HepG2 (cell line): ENCODE results near the gene MEMO1. TPM values are rescaled to one million over a fixed set of nuclear protein-coding genes. Genes with fewer than 3 reads are reported as not detected.

ENCODE experiments used
- CC2D1A ChIP-seq: sonication (generic); formaldehyde crosslinking; IDR thresholded peaks from 2 replicates; pipeline ENCODE4 v1.8.1; 2023; ENCODE audit warnings: mild to moderate bottlenecking, missing genetic modification reagents
- GABPB1 ChIP-seq: IDR thresholded peaks from 2 replicates; pipeline ENCODE4 v1.6.1; 2016; ENCODE audit warnings: mild to moderate bottlenecking, missing genetic modification reagents, moderate library complexity, missing compliant biosample characterization
- NCOA5 ChIP-seq: sonication (generic); formaldehyde crosslinking; IDR thresholded peaks from 2 replicates; pipeline ENCODE4 v1.4.0; 2020; ENCODE audit warnings: missing genetic modification reagents
- RAD21 ChIP-seq: fragments of 450-650 bp; formaldehyde crosslinking; IDR thresholded peaks from 2 replicates; pipeline ENCODE4 v1.5.0; 2020; ENCODE audit warnings: mild to moderate bottlenecking
- RFXANK ChIP-seq: IDR thresholded peaks from 2 replicates; pipeline ENCODE4 v1.6.1; 2016
- SIN3A ChIP-seq: IDR thresholded peaks from 2 replicates; pipeline ENCODE4 v1.6.1; 2011; ENCODE audit warnings: low read depth, mild to moderate bottlenecking, control low read depth, low read length, borderline replicate concordance
- ZBTB20 ChIP-seq: sonication (generic); formaldehyde crosslinking; IDR thresholded peaks from 2 replicates; pipeline ENCODE4 v1.8.1; 2023; ENCODE audit warnings: missing genetic modification reagents, low read depth, mild to moderate bottlenecking, borderline replicate concordance
- ZNF256 ChIP-seq: sonication (generic); formaldehyde crosslinking; conservative IDR thresholded peaks from 2 replicates; pipeline ENCODE4 v1.4.0; 2020; ENCODE audit warnings: missing genetic modification reagents
- ZNF260 ChIP-seq: sonication (generic); formaldehyde crosslinking; IDR thresholded peaks from 2 replicates; pipeline ENCODE4 v1.4.0; 2020; ENCODE audit warnings: missing genetic modification reagents, low read depth, mild to moderate bottlenecking, borderline replicate concordance
- ZNF468 ChIP-seq: sonication (generic); formaldehyde crosslinking; IDR thresholded peaks from 2 replicates; pipeline ENCODE4 v1.8.0; 2022; ENCODE audit warnings: mild to moderate bottlenecking, moderate library complexity, missing genetic modification reagents
- ZNF747 ChIP-seq: sonication (generic); formaldehyde crosslinking; IDR thresholded peaks from 2 replicates; pipeline ENCODE4 v1.8.1; 2023; ENCODE audit warnings: missing genetic modification reagents, mild to moderate bottlenecking, borderline replicate concordance
- ZNF749 ChIP-seq: sonication (generic); formaldehyde crosslinking; IDR thresholded peaks from 2 replicates; pipeline ENCODE4 v1.8.0; 2022; ENCODE audit warnings: mild to moderate bottlenecking, missing genetic modification reagents, moderate library complexity, borderline replicate concordance
- ZSCAN29 ChIP-seq: sonication (generic); formaldehyde crosslinking; conservative IDR thresholded peaks from 2 replicates; pipeline ENCODE4 v1.4.0; 2020; ENCODE audit warnings: mild to moderate bottlenecking, missing genetic modification reagents
- polyA plus RNA-seq, 8 experiments: library from polyadenylated mRNA; depleted of rRNA in 3 of 8; stranded (reverse) in 7 of 8; unstranded in 1 of 8; fragments of >200 nt; fragmentation: Illumina TruSeq in 4 of 8; extraction: Trizol in 4 of 8; gene quantifications; 2 replicates each; pipeline versions ENCODE4 v1.2.1 to v1.2.3, GENCODE V29; 2011 to 2016; ENCODE audit warnings: low read depth in 4 of 8, missing spikeins in 1 of 8, mixed read lengths in 1 of 8; ENCODE audit not compliant: insufficient read depth in 1 of 8
- total RNA-seq, 5 experiments: library from RNA; depleted of rRNA; stranded (reverse); fragments of >200 nt; fragmentation: Illumina TruSeq; extraction: Trizol; gene quantifications; 2 replicates each; pipeline ENCODE4 v1.2.3, GENCODE V29; 2016; ENCODE audit warnings: low read depth in 1 of 5
- TF ChIP-seq, protein P1 (sequence below), 2 experiments: IDR thresholded peaks; 2 replicates each; pipeline ENCODE4 v1.6.1; 2011 to 2012; ENCODE audit warnings: low read length in 2 of 2, borderline replicate concordance in 1 of 2, low read depth in 1 of 2, mild to moderate bottlenecking in 1 of 2, moderate library complexity in 1 of 2
- TF ChIP-seq, protein P2 (sequence below): sonication (generic); formaldehyde crosslinking; IDR thresholded peaks from 2 replicates; pipeline ENCODE4 v1.4.0; 2020; ENCODE audit warnings: missing genetic modification reagents
- TF ChIP-seq, protein P3 (sequence below): sonication (generic); formaldehyde crosslinking; IDR thresholded peaks from 2 replicates; pipeline ENCODE4 v1.4.0; 2020; ENCODE audit warnings: mild to moderate bottlenecking, missing genetic modification reagents, borderline replicate concordance
- TF ChIP-seq, protein P4 (sequence below): sonication (generic); formaldehyde crosslinking; IDR thresholded peaks from 2 replicates; pipeline ENCODE4 v1.8.1; 2023; ENCODE audit warnings: missing genetic modification reagents, inconsistent platforms, borderline replicate concordance

The MEMO1 gene
- total and polyA plus RNA-seq, 2 of the 13 experiments (the other 11 are each of a cell fraction or from before 2014, with no cell fraction given), result 69.8 to 81.6 TPM

DNA sequence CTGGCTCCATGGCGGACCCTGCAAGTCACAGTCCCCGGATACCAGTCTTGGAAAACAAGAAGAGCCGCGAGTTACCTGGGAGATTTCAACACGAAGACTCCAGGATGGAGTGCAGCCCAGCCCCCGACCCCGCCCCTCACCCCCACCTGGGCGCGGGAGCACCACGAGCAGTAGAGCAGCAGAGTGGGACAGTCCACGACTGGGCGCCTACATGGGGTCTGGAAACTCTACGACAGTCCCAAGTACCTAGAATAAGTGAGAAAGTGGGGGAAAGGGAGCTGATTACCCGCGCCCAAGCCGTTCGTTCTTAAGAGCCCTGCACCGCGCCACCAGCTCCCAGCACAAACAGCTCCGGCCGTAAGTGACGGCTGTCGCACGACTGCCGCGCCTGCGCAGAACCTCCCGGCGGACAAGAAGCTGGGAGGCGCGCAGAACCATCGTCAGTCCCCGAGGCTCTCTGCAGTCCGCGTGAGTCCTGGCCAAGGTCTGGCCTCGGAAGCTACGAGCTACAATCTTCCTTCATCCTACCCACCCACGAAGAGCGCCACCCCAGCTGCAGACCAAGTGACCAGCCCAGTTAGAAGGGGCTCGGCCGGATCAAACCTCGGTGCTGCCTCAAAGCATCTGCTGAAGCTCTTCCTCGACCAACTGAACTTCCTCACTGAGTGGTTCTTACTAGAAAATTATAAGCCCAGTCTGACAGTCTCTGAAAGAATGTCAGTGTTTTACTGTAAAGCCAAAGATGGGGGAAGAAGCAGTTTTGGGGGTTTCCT is 28.8 kb upstream of the MEMO1 start, which contains the start of gene DPY30 (continued):
- TF ChIP-seq, protein P1, sequence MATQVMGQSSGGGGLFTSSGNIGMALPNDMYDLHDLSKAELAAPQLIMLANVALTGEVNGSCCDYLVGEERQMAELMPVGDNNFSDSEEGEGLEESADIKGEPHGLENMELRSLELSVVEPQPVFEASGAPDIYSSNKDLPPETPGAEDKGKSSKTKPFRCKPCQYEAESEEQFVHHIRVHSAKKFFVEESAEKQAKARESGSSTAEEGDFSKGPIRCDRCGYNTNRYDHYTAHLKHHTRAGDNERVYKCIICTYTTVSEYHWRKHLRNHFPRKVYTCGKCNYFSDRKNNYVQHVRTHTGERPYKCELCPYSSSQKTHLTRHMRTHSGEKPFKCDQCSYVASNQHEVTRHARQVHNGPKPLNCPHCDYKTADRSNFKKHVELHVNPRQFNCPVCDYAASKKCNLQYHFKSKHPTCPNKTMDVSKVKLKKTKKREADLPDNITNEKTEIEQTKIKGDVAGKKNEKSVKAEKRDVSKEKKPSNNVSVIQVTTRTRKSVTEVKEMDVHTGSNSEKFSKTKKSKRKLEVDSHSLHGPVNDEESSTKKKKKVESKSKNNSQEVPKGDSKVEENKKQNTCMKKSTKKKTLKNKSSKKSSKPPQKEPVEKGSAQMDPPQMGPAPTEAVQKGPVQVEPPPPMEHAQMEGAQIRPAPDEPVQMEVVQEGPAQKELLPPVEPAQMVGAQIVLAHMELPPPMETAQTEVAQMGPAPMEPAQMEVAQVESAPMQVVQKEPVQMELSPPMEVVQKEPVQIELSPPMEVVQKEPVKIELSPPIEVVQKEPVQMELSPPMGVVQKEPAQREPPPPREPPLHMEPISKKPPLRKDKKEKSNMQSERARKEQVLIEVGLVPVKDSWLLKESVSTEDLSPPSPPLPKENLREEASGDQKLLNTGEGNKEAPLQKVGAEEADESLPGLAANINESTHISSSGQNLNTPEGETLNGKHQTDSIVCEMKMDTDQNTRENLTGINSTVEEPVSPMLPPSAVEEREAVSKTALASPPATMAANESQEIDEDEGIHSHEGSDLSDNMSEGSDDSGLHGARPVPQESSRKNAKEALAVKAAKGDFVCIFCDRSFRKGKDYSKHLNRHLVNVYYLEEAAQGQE (IDR thresholded peaks at IDR 0.05; ENCODE audit: borderline replicate concordance in 1 of 2, low read depth in 1 of 2, low read length in 2 of 2), result peak in 1 of 2 experiments; percentile 75; a peak in 2 of 4 replicates
- TF ChIP-seq ZBTB20 (CRISPR knock-in tag) (peak; percentile 87; the same call in 1 of the 2 replicates), ZNF256 (CRISPR knock-in tag) (0 out of 2 replicates have a peak, but pooled peaks have one; percentile 68), RAD21 (CRISPR knock-in tag) (peak; percentile 47), GABPB1 (CRISPR knock-in tag) (peak; percentile 80), ZNF747 (CRISPR knock-in tag) (peak; percentile 79; the same call in 1 of the 2 replicates), ZNF749 (CRISPR knock-in tag) (no peak), ZNF260 (CRISPR knock-in tag) (no peak), ZSCAN29 (CRISPR knock-in tag) (0 out of 2 replicates have a peak, but pooled peaks have one; percentile 83), NCOA5 (CRISPR knock-in tag) (no peak), CC2D1A (CRISPR knock-in tag) (no peak), SIN3A (peak; percentile 90), RFXANK (CRISPR knock-in tag) (no peak), ZNF468 (CRISPR knock-in tag) (no peak)
- TF ChIP-seq, protein P2, sequence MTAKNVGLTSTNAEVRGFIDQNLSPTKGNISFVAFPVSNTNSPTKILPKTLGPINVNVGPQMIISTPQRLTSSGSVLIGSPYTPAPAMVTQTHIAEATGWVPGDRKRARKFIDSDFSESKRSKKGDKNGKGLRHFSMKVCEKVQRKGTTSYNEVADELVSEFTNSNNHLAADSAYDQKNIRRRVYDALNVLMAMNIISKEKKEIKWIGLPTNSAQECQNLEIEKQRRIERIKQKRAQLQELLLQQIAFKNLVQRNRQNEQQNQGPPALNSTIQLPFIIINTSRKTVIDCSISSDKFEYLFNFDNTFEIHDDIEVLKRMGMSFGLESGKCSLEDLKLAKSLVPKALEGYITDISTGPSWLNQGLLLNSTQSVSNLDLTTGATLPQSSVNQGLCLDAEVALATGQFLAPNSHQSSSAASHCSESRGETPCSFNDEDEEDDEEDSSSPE (CRISPR knock-in tag), result peak; percentile 92
- TF ChIP-seq, protein P3, sequence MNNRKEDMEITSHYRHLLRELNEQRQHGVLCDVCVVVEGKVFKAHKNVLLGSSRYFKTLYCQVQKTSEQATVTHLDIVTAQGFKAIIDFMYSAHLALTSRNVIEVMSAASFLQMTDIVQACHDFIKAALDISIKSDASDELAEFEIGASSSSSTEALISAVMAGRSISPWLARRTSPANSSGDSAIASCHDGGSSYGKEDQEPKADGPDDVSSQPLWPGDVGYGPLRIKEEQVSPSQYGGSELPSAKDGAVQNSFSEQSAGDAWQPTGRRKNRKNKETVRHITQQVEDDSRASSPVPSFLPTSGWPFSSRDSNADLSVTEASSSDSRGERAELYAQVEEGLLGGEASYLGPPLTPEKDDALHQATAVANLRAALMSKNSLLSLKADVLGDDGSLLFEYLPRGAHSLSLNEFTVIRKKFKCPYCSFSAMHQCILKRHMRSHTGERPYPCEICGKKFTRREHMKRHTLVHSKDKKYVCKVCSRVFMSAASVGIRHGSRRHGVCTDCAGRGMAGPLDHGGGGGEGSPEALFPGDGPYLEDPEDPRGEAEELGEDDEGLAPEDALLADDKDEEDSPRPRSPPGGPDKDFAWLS, result no peak
- TF ChIP-seq, protein P4, sequence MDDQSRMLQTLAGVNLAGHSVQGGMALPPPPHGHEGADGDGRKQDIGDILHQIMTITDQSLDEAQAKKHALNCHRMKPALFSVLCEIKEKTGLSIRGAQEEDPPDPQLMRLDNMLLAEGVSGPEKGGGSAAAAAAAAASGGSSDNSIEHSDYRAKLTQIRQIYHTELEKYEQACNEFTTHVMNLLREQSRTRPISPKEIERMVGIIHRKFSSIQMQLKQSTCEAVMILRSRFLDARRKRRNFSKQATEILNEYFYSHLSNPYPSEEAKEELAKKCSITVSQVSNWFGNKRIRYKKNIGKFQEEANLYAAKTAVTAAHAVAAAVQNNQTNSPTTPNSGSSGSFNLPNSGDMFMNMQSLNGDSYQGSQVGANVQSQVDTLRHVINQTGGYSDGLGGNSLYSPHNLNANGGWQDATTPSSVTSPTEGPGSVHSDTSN, result 0 out of 2 replicates have a peak, but pooled peaks have one; percentile 59
